Measurements from ENCODE around the gene FAIM2.
"Not testable (repeated sequence)": the region's sequence is repeated elsewhere in the genome, so short reads cannot be mapped to it uniquely, and the experiment has no call there.

The FAIM2 gene

GRCh38 chr12:49860921-49861320 is 42.8 kb downstream of the FAIM2 start:
- not testable (repeated sequence) for DNase-seq

DNA sequence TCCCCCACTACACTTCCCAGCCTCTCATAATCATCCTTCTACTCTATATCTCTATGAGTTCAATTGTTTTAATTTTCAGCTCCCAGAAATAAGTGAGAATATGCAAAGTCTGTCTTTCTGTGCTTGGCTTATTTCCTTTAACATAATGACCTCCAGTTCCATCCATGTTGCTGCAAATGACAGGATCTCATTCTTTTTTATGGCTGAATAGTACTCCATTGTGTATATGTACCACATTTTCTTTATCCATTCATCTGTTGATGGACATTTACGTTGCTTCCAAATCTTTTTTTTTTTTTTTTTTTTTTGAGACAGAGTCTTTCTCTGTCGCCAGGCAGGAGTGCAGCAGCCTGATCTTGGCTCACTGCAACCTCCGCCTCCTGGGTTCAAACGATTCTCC is 47.8 kb downstream of the FAIM2 start:
- not testable (repeated sequence) for DNase-seq

- DNase-seq, result no peak
Observed at GRCh38 chr12:49854976-49855375, 48.7 kb downstream of the FAIM2 start.

- DNase-seq, result no peak
Observed at GRCh38 chr12:49853671-49854070, 50.0 kb downstream of the FAIM2 start.

DNA sequence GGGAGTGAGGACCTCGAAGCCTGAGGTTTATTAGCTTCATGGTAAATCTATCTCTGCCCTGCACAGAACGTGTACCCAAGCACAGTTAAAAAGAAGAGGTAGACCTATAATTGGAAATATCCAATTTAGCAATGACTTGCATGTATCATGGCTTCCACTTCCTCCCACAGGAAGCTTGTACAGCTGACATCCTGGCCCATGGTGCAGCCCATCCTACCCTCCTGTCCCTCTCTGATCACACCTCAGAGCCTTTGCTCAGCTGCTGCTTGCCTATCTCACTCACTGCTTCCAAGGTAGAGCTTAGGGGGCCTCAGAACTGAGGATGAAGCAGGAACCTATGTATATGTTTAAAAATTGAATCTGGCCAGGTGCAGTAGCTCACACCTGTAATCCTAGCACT is 56.5 kb downstream of the FAIM2 start:
- DNase-seq, result no peak

DNA sequence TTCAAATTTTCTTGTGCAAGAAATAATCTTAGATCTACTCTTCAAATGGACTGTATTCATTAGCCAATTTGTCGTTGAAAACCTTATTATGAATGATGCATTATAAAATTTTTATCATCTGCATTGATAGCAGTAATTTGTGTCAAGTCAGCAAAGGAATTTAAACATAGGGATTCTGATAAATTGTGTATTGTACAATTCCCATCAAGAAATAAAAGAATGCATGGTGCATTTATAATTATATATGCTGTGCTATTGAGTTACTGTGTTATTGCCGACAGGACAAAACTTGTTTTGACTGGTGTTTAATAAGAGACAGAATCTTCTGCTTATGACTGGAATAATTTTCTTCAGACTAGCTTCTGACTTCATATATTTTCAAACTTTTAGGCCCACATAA is 57.7 kb downstream of the FAIM2 start:
- no peak for DNase-seq

GRCh38 chr12:49843876-49844437 is 59.7 kb downstream of the FAIM2 start:
- no peak for DNase-seq

DNA sequence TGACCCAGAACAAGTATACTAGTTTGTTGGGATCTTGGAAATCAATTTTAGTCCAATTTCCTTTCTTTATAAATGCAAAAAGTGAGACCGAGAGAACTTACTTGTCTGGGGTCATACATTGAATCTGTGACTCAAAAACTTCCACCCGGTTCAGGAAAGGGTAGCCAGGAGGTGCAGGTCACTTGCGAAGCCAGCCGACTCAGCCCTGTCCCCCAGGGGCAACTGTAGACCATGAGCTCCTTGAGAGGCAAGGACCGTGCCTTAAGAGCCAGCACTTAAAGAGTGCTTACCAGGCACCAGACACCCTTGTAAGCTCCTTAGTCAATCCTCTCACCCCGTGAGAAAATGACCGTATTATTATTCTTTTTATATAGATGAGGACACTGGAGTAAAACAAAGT is 60.3 kb downstream of the FAIM2 start:
- DNase-seq, result no peak

GRCh38 chr12:49842519-49843352 is 61.0 kb downstream of the FAIM2 start, which contains the start of gene BCDIN3D:
BCDIN3D (minus strand) TSS chr12:49843106; CDS start chr12:49843087, 19 bp downstream.
- DNase-seq, result peak; percentile 90

DNA sequence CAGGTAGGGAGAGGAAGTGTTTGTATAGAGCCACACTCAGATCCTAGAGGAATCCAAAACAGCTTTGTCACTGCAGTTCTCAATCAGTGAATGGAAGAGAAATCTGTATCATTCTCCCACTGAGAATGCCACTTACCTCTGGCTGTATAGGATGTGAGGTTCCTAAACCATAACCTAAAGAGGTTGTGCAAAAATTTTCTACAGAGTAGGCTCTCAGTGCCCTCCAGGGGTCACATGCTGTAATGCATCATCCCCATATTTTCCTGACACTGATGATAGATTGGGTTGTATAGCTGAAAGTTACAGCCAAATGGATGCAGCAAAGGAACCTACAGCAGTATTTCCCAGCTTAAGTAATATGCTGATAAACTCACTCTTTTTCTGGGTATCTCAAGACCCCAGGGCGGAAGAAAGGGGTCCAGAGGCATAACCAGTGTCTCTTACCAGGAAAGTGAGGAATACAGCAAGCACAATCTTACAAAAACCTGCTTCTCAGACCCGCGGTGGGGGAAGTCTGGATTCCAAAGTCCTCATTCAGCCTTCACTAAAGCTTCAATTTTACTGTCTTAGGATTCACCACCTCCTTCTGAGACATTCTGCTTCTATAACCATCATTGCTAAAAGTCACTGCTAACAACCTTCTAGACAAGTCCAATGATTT is 64.6 kb downstream of the FAIM2 start:
- no peak for DNase-seq

DNA sequence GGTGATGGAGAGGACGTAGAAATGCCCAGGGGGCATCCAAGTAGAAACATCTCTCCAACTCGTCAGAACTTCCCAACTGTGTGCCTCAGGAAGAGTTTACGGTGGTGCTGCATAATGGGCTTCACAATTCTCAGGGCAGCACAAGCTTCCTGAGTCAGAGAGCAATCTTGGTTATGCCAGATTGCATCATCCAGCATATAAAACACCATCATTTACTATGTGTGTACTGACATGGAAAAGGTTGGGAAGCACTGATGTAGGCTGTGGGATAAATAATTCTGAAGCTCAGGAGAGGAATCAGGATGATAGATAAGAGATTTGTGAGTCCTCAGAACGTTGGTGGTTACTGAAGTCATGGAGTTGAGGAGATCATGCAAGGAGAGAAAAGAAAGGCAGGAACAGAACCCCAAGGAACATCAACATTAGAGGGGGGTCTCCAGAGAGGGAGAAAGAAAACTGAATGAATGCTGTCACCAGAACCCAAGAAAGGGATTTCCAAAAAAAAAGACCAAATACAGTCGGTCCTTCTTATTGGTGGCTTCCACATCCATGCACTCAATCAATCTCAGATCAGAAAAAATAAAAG is 70.8 kb downstream of the FAIM2 start:
- no peak for DNase-seq

DNA sequence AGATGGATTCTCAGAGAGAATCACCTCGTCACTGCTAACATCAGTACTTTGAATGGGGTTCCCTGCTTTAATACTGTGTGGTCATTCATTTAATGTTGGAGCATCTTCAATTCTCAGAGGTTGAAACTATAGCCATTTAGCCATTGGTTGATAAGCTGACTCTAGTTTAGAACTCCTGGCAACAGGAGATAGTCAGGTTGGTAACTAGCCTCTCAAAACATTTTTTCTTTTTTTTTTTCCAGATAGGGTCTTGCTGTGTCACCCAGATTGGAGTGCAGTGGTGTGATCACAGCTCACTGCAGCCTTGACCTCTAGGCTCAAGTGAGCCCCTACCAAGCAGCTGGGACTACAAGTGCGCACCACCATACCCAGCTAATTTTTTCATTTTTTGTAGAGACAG is 72.0 kb downstream of the FAIM2 start:
- no peak for DNase-seq

GRCh38 chr12:49828133-49829091 is 75.3 kb downstream of the FAIM2 start, which contains the start of gene NCKAP5L:
NCKAP5L (minus strand) TSS chr12:49828413; CDS start chr12:49804044, 24,369 bp downstream.
- peak; percentile 92 for DNase-seq

GRCh38 chr12:49827401-49828099 is 76.2 kb downstream of the FAIM2 start:
- peak; percentile 43 for DNase-seq

GRCh38 chr12:49827051-49827400 is 76.7 kb downstream of the FAIM2 start:
- DNase-seq, result no peak

DNA sequence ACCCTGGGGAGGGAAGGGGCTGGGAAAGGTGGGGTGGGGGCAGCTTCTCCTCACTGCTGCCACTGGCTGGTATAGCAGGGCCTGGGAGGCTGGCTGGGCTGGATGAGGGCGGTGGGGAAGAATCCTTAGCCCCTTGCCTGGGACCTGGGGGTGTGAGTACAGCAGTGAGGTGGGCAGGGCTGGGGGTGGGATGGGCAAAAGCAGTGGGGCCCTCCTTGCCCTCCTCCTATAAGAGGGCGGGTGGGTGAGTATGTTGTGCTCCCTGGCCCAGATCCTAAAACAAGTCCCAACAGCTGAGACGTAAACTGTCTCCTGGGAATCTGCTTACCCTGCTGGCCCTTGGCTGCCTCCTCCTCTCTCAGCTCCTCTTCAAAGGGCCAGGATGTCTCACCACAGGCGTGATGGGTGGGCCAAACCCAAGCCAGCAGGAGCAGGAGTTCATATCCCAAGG is 77.7 kb downstream of the FAIM2 start:
- DNase-seq, result no peak

DNA sequence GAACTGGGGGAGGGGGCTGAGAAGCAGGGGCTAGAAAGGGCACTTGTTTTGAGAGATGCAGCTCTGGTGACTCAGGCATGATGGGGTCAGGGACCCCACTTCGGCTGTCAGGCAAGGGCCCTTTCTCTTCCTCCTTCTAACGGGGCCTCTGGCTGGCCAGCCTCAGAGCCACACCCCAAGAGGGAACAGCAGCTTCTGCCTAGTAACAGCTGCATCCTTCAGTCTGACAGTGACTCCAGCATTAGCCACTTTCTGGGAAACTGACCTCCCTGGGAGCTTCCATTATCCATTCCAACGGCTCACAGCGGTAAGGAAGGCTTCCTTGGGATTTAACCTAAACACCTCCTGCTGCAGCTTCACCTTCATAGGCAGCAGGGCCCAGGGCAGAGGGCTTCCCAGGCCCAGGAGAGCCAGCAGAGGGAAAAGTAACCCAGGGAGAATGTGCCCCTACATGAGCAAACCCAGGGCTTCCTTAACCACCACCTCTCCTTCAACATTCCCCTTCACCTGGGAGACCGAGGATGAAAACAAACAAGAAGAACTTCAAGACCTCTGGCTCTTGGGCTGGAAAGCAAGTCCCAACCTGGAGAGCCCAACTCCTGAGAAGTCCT is 78.2 kb downstream of the FAIM2 start:
- no peak for DNase-seq

- no peak for DNase-seq
Observed at GRCh38 chr12:49824895-49825294, 78.8 kb downstream of the FAIM2 start.

- DNase-seq, result no peak
Observed at GRCh38 chr12:49824416-49824815, 79.3 kb downstream of the FAIM2 start.

DNA sequence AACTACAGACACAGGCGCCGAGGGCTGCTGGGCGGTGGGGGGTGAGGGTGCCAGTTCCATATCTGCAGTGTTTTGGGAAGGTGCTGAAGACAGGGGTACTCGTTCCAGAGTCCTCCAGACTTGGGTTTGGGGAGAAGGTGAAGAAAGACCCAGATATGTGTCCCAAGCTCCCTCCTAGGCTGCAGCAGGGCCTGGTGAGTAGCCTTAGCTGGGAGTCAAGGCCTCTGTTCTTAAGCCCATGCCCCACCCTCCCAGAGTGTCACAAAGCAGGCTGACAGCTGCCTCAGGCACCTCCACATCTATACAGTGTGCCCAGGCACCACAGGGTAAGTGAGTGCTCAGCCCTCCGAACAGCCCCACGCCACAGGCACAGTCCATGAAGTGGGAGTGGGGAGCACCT is 79.7 kb downstream of the FAIM2 start:
- no peak for DNase-seq

GRCh38 chr12:49823350-49823749 is 80.3 kb downstream of the FAIM2 start:
- no peak for DNase-seq

Data from effector CD4-positive, alpha-beta T cell (primary cell).